H9 (cell line): ENCODE data around the gene WARS2. TPM values are rescaled to one million over a fixed set of nuclear protein-coding genes. Genes with fewer than 3 reads are reported as not detected.

Source experiments
- DNase-seq: peaks from one replicate; pipeline ENCODE4 v3.0.0-alpha.2; 2017
- H2AFZ ChIP-seq: one replicate; pipeline ENCODE4 v1.6.1; 2013; ENCODE audit warnings: mild to moderate bottlenecking, low read length, control low read depth, moderate library complexity
- H2AK5ac ChIP-seq: 2 replicates; pipeline ENCODE4 v1.6.1; 2013; ENCODE audit warnings: low read length, control low read depth, mixed read lengths; ENCODE audit not compliant: insufficient read length
- H2BK120ac ChIP-seq: one replicate; pipeline ENCODE4 v1.6.1; 2013; ENCODE audit warnings: low read depth, mild to moderate bottlenecking, low read length, control low read depth, inconsistent platforms; ENCODE audit not compliant: poor library complexity, severe bottlenecking
- H2BK12ac ChIP-seq: 2 replicates; pipeline ENCODE4 v1.6.1; 2013; ENCODE audit warnings: low read length, control low read depth, mixed read lengths, low read depth; ENCODE audit not compliant: insufficient read length
- H2BK15ac ChIP-seq: 2 replicates; pipeline ENCODE4 v1.6.1; 2013; ENCODE audit warnings: low read depth, low read length, control low read depth
- H2BK20ac ChIP-seq: one replicate; pipeline ENCODE4 v1.6.1; 2013; ENCODE audit warnings: low read depth, mild to moderate bottlenecking, low read length, control low read depth, inconsistent platforms; ENCODE audit not compliant: poor library complexity, severe bottlenecking
- H2BK5ac ChIP-seq: 2 replicates; pipeline ENCODE4 v1.6.1; 2013; ENCODE audit warnings: low read length, control low read depth, mixed read lengths; ENCODE audit not compliant: insufficient read length
- H3K14ac ChIP-seq: 2 replicates; pipeline ENCODE4 v1.6.1; 2013; ENCODE audit warnings: low read length, control low read depth; ENCODE audit not compliant: insufficient read depth
- H3K18ac ChIP-seq: 2 replicates; pipeline ENCODE4 v1.6.1; 2013; ENCODE audit warnings: low read depth, mild to moderate bottlenecking, mixed read lengths, low read length, control low read depth; ENCODE audit not compliant: insufficient read length
- H3K23ac ChIP-seq: 2 replicates; pipeline ENCODE4 v1.6.1; 2013; ENCODE audit warnings: low read length, control low read depth, mixed read lengths, low read depth; ENCODE audit not compliant: insufficient read length
- H3K23me2 ChIP-seq: 2 replicates; pipeline ENCODE4 v1.6.1; 2013; ENCODE audit warnings: low read depth, mild to moderate bottlenecking, mixed read lengths, low read length, control low read depth; ENCODE audit not compliant: insufficient read length, poor library complexity, severe bottlenecking
- H3K27ac ChIP-seq: 2 replicates; pipeline ENCODE4 v1.5.1; 2013; ENCODE audit warnings: low read length, control low read depth, mixed read lengths, low read depth; ENCODE audit not compliant: insufficient read length
- H3K27me3 ChIP-seq: 2 replicates; pipeline ENCODE4 v1.6.1; 2013; ENCODE audit warnings: low read length, control low read depth, inconsistent platforms; ENCODE audit not compliant: insufficient read depth
- H3K4ac ChIP-seq: 2 replicates; pipeline ENCODE4 v1.6.1; 2013; ENCODE audit warnings: low read depth, mild to moderate bottlenecking, control low read depth, inconsistent platforms, low read length, moderate library complexity
- H3K4me1 ChIP-seq: 2 replicates; pipeline ENCODE4 v1.6.1; 2013; ENCODE audit warnings: low read length, control low read depth, inconsistent platforms; ENCODE audit not compliant: insufficient read depth
- H3K4me2 ChIP-seq: 2 replicates; pipeline ENCODE4 v1.6.1; 2013; ENCODE audit warnings: low read length, control low read depth, mixed read lengths; ENCODE audit not compliant: insufficient read length, insufficient read depth
- H3K56ac ChIP-seq: 2 replicates; pipeline ENCODE4 v1.6.1; 2013; ENCODE audit warnings: low read depth, mild to moderate bottlenecking, mixed read lengths, low read length, control low read depth; ENCODE audit not compliant: insufficient read length
- H3K79me1 ChIP-seq: 2 replicates; pipeline ENCODE4 v1.6.1; 2013; ENCODE audit warnings: low read depth, mild to moderate bottlenecking, moderate library complexity, low read length, control low read depth, inconsistent platforms; ENCODE audit not compliant: insufficient read depth, poor library complexity, severe bottlenecking
- H3K79me2 ChIP-seq: 2 replicates; pipeline ENCODE4 v1.6.1; 2013; ENCODE audit warnings: low read length, control low read depth, inconsistent platforms; ENCODE audit not compliant: insufficient read depth
- H3K9ac ChIP-seq: 2 replicates; pipeline ENCODE4 v1.6.1; 2013; ENCODE audit warnings: low read length, control low read depth, mixed read lengths; ENCODE audit not compliant: insufficient read length; ENCODE audit errors: extremely low read depth
- H3K9me3 ChIP-seq: one replicate; pipeline ENCODE4 v1.6.1; 2013; ENCODE audit warnings: low read depth, low read length, inconsistent platforms; ENCODE audit not compliant: control insufficient read depth
- H3T11ph ChIP-seq: one replicate; pipeline ENCODE4 v1.6.1; 2013; ENCODE audit warnings: mild to moderate bottlenecking, low read length, control low read depth, inconsistent platforms
- H4K20me1 ChIP-seq: one replicate; pipeline ENCODE4 v1.6.1; 2013; ENCODE audit not compliant: control insufficient read depth, insufficient read length, insufficient read depth
- H4K5ac ChIP-seq: 2 replicates; pipeline ENCODE4 v1.6.1; 2013; ENCODE audit warnings: low read depth, mild to moderate bottlenecking, mixed read lengths, low read length, control low read depth; ENCODE audit not compliant: insufficient read length
- H4K8ac ChIP-seq: replicated peaks from 2 replicates; pipeline ENCODE4 v1.6.1; 2013; ENCODE audit warnings: low read length, control low read depth, mixed read lengths, low read depth; ENCODE audit not compliant: insufficient read length
- H4K91ac ChIP-seq: 2 replicates; pipeline ENCODE4 v1.6.1; 2013; ENCODE audit warnings: low read depth, mild to moderate bottlenecking, moderate library complexity, mixed read lengths, low read length, control low read depth; ENCODE audit not compliant: insufficient read length
- H3K27ac Mint-ChIP-seq, 3 experiments: 2 replicates in 2 of 3; 3 replicates in 1 of 3; pipeline ENCODE4 v1.8.0; 2020 to 2021; ENCODE audit warnings: mixed read lengths in 3 of 3, mild to moderate bottlenecking in 1 of 3, moderate library complexity in 1 of 3
- H3K27me3 Mint-ChIP-seq: 2 replicates; pipeline ENCODE4 v1.8.0; 2021; ENCODE audit warnings: low read depth, mild to moderate bottlenecking, moderate library complexity, mixed read lengths
- H3K36me3 Mint-ChIP-seq, 3 experiments: 2 replicates in 2 of 3; 3 replicates in 1 of 3; pipeline ENCODE4 v1.8.0; 2020 to 2021; ENCODE audit warnings: low read depth in 3 of 3, mixed read lengths in 3 of 3; ENCODE audit not compliant: insufficient read depth in 1 of 3
- H3K4me1 Mint-ChIP-seq, 2 experiments: 2 replicates each; pipeline ENCODE4 v1.8.0; 2020; ENCODE audit warnings: mixed read lengths in 2 of 2
- H3K4me3 Mint-ChIP-seq, 2 experiments: 2 replicates in 1 of 2; 3 replicates in 1 of 2; pipeline ENCODE4 v1.8.0; 2020 to 2021; ENCODE audit warnings: mild to moderate bottlenecking in 2 of 2, mixed read lengths in 2 of 2, moderate library complexity in 1 of 2
- H3K9me3 Mint-ChIP-seq, 2 experiments: 2 replicates in 1 of 2; 3 replicates in 1 of 2; pipeline ENCODE4 v1.8.0; 2020; ENCODE audit warnings: mild to moderate bottlenecking in 2 of 2, mixed read lengths in 2 of 2, moderate library complexity in 1 of 2
- WGBS: extraction: QIAGEN DNeasy Blood & Tissue Kit; methylation state at CpG from one replicate; pipeline ENCODE4 v1.1.7; 2013; ENCODE audit warnings: missing lambda C conversion rate, low lambda C conversion rate, mixed read lengths; ENCODE audit not compliant: insufficient read length; ENCODE audit errors: extremely low coverage; 5-methylcytosine and 5-hydroxymethylcytosine counted together
- total RNA-seq: library from RNA; stranded (reverse); gene quantifications from 2 replicates; pipeline ENCODE4 v1.2.1, GENCODE V29; 2021
- TF ChIP-seq, protein P1 (sequence below): fragments of 200-600 bp; sonication (generic); conservative IDR thresholded peaks from 3 replicates; pipeline ENCODE4 v1.8.0; 2021; ENCODE audit warnings: antibody characterized with exemption, mild to moderate bottlenecking

The WARS2 gene
- total RNA-seq, 1 experiment from 2014 or later, result 9.7 TPM

DNA sequence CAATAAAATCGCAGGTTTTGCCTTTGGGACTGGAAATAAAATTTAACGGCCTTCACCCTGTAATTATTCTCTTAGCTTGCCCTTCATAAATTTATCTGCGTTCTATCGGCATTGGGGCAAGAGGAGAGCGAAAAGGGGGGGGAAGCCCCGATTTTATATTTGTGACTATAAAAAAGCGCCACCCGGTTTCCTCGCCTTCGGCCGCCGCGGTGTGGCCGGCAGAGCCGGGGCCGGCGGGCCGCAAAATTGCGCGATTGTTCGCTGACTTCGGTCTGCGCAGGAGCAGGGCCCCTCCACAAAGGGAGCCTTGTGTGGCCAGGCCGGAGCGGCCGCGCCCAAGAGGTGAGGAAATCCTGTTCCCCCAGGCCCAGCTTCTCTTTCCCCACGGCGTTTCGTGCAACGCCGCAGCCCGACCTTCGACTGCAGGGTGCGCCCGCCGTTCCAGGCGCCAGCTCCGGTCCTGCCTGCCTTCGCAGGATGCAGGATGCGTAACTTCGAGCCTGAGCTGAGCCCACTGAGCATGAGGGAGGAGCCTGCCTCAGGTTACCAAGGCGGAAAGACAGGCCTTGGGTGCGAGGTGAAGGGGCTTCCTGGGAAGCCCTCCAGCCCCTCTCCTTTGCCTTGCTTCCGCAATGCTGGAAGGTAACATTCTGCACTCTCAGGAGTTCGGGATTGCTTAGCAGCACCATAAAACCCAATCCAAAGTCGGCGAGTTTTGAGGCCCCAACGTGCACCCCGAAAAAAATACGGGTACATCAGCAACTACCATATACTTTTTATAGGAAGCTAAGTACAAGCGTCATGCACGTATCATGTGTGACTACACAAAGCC is 147.4 kb downstream of the WARS2 start:
- H4K91ac ChIP-seq, result no peak overlapping the region
- no peak overlapping the region for H4K5ac ChIP-seq
- TF ChIP-seq, protein P1, sequence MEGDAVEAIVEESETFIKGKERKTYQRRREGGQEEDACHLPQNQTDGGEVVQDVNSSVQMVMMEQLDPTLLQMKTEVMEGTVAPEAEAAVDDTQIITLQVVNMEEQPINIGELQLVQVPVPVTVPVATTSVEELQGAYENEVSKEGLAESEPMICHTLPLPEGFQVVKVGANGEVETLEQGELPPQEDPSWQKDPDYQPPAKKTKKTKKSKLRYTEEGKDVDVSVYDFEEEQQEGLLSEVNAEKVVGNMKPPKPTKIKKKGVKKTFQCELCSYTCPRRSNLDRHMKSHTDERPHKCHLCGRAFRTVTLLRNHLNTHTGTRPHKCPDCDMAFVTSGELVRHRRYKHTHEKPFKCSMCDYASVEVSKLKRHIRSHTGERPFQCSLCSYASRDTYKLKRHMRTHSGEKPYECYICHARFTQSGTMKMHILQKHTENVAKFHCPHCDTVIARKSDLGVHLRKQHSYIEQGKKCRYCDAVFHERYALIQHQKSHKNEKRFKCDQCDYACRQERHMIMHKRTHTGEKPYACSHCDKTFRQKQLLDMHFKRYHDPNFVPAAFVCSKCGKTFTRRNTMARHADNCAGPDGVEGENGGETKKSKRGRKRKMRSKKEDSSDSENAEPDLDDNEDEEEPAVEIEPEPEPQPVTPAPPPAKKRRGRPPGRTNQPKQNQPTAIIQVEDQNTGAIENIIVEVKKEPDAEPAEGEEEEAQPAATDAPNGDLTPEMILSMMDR, result no peak
- H3K4ac ChIP-seq, result no peak overlapping the region
- no peaks in the 10 kb centered on the region for H4K20me1 ChIP-seq
- H2AK5ac ChIP-seq, result no peak overlapping the region
- H3K27ac ChIP-seq, result no peak overlapping the region
- H3K27me3 ChIP-seq, result peaks cover 94% of the 10 kb centered on the region
- Mint-ChIP-seq H3K27ac (no peak overlapping the region), H3K27me3 (peaks cover 100% of the 10 kb centered on the region), H3K9me3 (peaks cover 0 to 7% of the 10 kb centered on the region in 2 experiments; a peak in 3 of 5 replicates), H3K4me1 (peaks cover 29 to 45% of the 10 kb centered on the region in 2 experiments), H3K36me3 (peaks cover 0 to 3% (median 2%) of the 10 kb centered on the region in 3 experiments; a peak in 1 of 7 replicates), H3K4me3 (peak overlapping the region in 1 of 2 experiments; percentile 62; a peak in 3 of 5 replicates)
- H3K18ac ChIP-seq, result no peak overlapping the region
- no peaks in the 10 kb centered on the region for H3K9me3 ChIP-seq
- no peak overlapping the region for H2BK20ac ChIP-seq
- peak; percentile 52 for DNase-seq
- no peak overlapping the region for H3K9ac ChIP-seq
- H3K79me2 ChIP-seq, result no peaks in the 10 kb centered on the region
- H3K14ac ChIP-seq, result no peak overlapping the region
- H3K23ac ChIP-seq, result no peak overlapping the region
- no CpG with 5 or more reads among the region's 53 CpGs for WGBS
- no peak overlapping the region for H2AFZ ChIP-seq
- H2BK120ac ChIP-seq, result no peak overlapping the region
- H3K23me2 ChIP-seq, result peaks cover 5% of the 10 kb centered on the region
- H4K8ac ChIP-seq, result no peak overlapping the region
- H3K56ac ChIP-seq, result no peak overlapping the region
- H3K4me2 ChIP-seq, result peak overlapping the region; percentile 18
- no peak overlapping the region for H2BK12ac ChIP-seq
- H3K4me1 ChIP-seq, result peaks cover 3% of the 10 kb centered on the region; the same call in 1 of the 2 replicates
- H2BK15ac ChIP-seq, result no peak overlapping the region
- H3T11ph ChIP-seq, result no peak overlapping the region
- H3K79me1 ChIP-seq, result no peaks in the 10 kb centered on the region
- no peak overlapping the region for H2BK5ac ChIP-seq
